ENCODE results near the gene CHCHD6. TPM values are rescaled to one million over a fixed set of nuclear protein-coding genes. Genes with fewer than 3 reads are reported as not detected.

CHCHD6 gene
- total RNA-seq, 4 donors from 2014 or later, result 7.5 to 21.9 (median 16.3) TPM

DNA sequence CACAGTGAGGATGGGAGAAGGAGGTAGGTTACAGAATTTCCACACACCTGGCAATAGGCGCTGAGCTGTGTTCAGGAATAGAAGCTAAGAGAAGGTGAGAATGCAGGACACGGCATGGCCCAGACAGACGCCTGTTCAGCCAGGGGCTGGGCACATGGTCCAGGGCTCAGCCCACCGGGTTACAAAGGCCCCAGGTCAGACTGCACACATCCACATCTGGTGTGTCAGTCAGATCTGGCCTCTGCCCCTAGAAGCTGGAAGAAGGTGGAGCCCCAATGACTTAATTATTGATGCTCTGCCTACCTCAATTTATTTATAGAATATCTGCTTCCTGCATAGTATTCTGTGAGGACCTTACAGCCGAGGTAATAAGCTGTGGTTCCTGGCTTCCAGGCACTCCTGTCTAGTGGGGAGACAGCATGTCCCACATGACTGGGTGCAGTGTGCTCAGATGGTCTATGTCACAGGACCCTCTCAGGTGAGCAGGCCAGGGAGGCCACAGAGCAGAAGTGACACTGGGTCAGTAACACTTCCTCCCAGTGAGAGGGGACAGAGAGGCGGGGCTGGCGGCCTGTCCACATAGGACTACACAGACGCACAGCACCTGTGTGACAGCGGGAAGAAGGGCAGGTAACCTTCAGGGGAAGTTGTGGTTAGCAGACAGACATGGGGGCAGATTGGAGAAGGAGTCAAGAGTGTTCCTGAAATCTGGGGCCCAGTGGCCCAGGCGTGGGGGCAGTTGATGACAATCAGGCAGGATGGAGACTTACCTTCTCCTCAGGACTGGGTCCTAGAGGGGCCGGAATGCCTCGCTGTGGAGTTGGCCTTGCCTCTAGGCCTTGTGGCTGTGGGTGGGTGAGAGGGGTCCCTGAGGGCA, 240.3 kb downstream of the CHCHD6 start:
- Histone ChIP-seq H3K9me3 (no peaks in the 10 kb centered on the region), H3K36me3 (peaks cover 0 to 5% (median 0%) of the 10 kb centered on the region in 3 donors), H3K27ac (no peak overlapping the region), H3K4me1 (peaks cover 0 to under 1% (median 0%) of the 10 kb centered on the region in 3 donors), H3K27me3 (no peaks in the 10 kb centered on the region), H3K4me3 (no peak overlapping the region)
- TF ChIP-seq, protein P1, sequence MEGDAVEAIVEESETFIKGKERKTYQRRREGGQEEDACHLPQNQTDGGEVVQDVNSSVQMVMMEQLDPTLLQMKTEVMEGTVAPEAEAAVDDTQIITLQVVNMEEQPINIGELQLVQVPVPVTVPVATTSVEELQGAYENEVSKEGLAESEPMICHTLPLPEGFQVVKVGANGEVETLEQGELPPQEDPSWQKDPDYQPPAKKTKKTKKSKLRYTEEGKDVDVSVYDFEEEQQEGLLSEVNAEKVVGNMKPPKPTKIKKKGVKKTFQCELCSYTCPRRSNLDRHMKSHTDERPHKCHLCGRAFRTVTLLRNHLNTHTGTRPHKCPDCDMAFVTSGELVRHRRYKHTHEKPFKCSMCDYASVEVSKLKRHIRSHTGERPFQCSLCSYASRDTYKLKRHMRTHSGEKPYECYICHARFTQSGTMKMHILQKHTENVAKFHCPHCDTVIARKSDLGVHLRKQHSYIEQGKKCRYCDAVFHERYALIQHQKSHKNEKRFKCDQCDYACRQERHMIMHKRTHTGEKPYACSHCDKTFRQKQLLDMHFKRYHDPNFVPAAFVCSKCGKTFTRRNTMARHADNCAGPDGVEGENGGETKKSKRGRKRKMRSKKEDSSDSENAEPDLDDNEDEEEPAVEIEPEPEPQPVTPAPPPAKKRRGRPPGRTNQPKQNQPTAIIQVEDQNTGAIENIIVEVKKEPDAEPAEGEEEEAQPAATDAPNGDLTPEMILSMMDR (IDR thresholded peaks at IDR 0.05), result no peak
- intact Hi-C loops (cut with DNase I), result no loop called here
- WGBS, 2 donors, result 70 to 92% methylated on average over 11 to 12 of the region's 12 CpGs
- no peak for DNase-seq

DNA sequence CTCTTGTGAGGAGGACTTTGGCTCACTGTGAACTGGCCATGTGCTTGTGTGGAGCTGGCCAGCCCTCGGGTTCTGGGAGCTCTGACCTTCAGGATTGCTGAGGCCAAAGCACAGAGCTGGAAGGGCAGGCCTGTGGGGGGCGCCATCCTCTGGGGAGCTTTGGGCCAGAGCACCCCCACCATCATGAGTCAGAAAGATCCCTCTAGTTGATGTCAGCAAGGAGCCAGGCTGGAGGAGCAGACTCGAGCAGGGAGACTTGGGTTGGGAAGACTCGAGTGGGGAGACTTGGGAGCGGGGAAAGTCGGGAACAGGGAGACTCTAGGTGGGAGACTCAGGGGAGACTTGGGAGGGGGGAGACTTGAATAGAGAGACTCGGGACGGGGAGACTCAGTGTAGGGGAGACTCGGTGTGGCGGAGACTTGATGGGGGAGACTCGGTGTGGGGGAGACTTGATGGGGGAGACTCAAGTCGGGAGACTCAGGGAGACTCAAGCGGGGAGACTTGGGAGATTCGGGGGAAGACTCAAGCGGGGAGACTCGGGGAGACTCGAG, 241.2 kb downstream of the CHCHD6 start:
- H3K36me3 ChIP-seq, result peaks cover 0 to 8% (median 0%) of the 10 kb centered on the region in 3 donors
- no peak overlapping the region for H3K4me3 ChIP-seq
- H3K27me3 ChIP-seq, result no peaks in the 10 kb centered on the region
- WGBS, 2 donors, result 88 to 89% methylated on average over 15 to 16 of the region's 17 CpGs
- no peak for TF ChIP-seq POLR2A (IDR thresholded peaks at IDR 0.05)
- TF ChIP-seq, protein P1 (IDR thresholded peaks at IDR 0.05), result no peak
- intact Hi-C loops (cut with DNase I), result no loop called here
- no peaks in the 10 kb centered on the region for H3K9me3 ChIP-seq
- H3K4me1 ChIP-seq, result no peaks in the 10 kb centered on the region
- H3K27ac ChIP-seq, result no peak overlapping the region
- DNase-seq, result no peak

- Histone ChIP-seq H3K4me3 (no peak overlapping the region), H3K36me3 (peaks cover 0 to 8% (median 0%) of the 10 kb centered on the region in 3 donors), H3K4me1 (no peaks in the 10 kb centered on the region), H3K27ac (no peak overlapping the region), H3K9me3 (no peaks in the 10 kb centered on the region), H3K27me3 (no peaks in the 10 kb centered on the region)
- no peak for TF ChIP-seq POLR2A (IDR thresholded peaks at IDR 0.05)
- TF ChIP-seq, protein P1 (IDR thresholded peaks at IDR 0.05), result no peak
- no peak for DNase-seq
- WGBS, 2 donors, result 84 to 99% methylated on average over 5 of the region's 9 CpGs
- intact Hi-C loops (cut with DNase I), result no loop called here
These were observed 241.9 kb downstream of the CHCHD6 start for GRCh38 chr3:126945891-126946290.

GRCh38 chr3:126946405-126946804, 242.4 kb downstream of the CHCHD6 start:
- no peak for TF ChIP-seq POLR2A (IDR thresholded peaks at IDR 0.05)
- TF ChIP-seq, protein P1 (IDR thresholded peaks at IDR 0.05), result no peak
- intact Hi-C loops (cut with DNase I), result no loop called here
- no peaks in the 10 kb centered on the region for H3K27me3 ChIP-seq
- peaks cover 0 to 8% (median 0%) of the 10 kb centered on the region in 3 donors for H3K36me3 ChIP-seq
- no peak overlapping the region for H3K27ac ChIP-seq
- no peak for DNase-seq
- H3K4me1 ChIP-seq, result no peaks in the 10 kb centered on the region
- H3K9me3 ChIP-seq, result no peaks in the 10 kb centered on the region
- H3K4me3 ChIP-seq, result no peak overlapping the region
- WGBS, 2 donors, result 91 to 100% methylated on average over 2 to 11 of the region's 11 CpGs

DNA sequence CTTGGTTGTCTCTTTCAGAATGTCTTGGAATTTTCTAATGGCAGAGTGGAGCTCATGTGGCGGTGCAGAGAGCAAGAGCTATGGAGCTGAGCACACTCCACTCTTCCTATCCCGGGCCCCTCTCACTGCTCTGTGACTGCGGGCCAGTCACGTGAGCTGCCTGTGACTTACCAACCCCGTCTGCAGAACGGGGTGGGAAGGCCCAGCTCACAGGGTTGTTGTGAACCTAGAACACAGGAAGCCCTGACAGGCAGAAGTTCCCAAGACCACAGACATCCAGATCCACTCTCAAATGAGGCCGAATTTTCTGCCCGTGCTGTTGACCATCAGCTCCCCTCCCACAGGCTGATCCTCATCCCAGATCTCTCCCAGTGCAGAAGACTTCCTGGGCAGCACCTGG, 243.4 kb downstream of the CHCHD6 start:
- intact Hi-C loops (cut with DNase I), result no loop called here
- no peak for DNase-seq
- no peaks in the 10 kb centered on the region for H3K27me3 ChIP-seq
- H3K4me3 ChIP-seq, result no peak overlapping the region
- H3K36me3 ChIP-seq, result peaks cover 0 to 8% (median 0%) of the 10 kb centered on the region in 3 donors
- H3K27ac ChIP-seq, result peak overlapping the region in 1 of 4 donors; percentile 17
- 55 to 71% methylated on average over 2 to 8 of the region's 8 CpGs for WGBS, 2 donors
- TF ChIP-seq, protein P1 (IDR thresholded peaks at IDR 0.05), result no peak
- TF ChIP-seq POLR2A (IDR thresholded peaks at IDR 0.05), result no peak
- no peaks in the 10 kb centered on the region for H3K9me3 ChIP-seq
- no peaks in the 10 kb centered on the region for H3K4me1 ChIP-seq
